OCI-LY3 (cell line): ENCODE results near the gene HSDL2.

Experiments used
- EZH2phosphoT487 ChIP-seq: fragments of 200-600 bp; shearing (Covaris generic); IDR thresholded peaks from 2 replicates; pipeline ENCODE4 v1.6.1; 2018; ENCODE audit warnings: antibody characterized with exemption, mixed run types, low read depth
- TF ChIP-seq, protein P1 (sequence below): fragments of 200-600, 300-600 bp; sonication (generic); IDR thresholded peaks from 2 replicates; pipeline ENCODE4 v1.5.1; 2014; ENCODE audit warnings: antibody characterized with exemption, low read length, low read depth

- TF ChIP-seq, protein P1, sequence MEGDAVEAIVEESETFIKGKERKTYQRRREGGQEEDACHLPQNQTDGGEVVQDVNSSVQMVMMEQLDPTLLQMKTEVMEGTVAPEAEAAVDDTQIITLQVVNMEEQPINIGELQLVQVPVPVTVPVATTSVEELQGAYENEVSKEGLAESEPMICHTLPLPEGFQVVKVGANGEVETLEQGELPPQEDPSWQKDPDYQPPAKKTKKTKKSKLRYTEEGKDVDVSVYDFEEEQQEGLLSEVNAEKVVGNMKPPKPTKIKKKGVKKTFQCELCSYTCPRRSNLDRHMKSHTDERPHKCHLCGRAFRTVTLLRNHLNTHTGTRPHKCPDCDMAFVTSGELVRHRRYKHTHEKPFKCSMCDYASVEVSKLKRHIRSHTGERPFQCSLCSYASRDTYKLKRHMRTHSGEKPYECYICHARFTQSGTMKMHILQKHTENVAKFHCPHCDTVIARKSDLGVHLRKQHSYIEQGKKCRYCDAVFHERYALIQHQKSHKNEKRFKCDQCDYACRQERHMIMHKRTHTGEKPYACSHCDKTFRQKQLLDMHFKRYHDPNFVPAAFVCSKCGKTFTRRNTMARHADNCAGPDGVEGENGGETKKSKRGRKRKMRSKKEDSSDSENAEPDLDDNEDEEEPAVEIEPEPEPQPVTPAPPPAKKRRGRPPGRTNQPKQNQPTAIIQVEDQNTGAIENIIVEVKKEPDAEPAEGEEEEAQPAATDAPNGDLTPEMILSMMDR, result no peak
- no peak for TF ChIP-seq EZH2phosphoT487
Observed at GRCh38 chr9:112354081-112354743, 25.7 kb upstream of the HSDL2 start.
